ENCODE data around the gene ACSS3. TPM values are rescaled to one million over a fixed set of nuclear protein-coding genes. Genes with fewer than 3 reads are reported as not detected.
A peak's percentile ranks its signal among the peaks of the same experiment; 100 is the strongest.
"Not testable (repeated sequence)": the region's sequence is repeated elsewhere in the genome, so short reads cannot be mapped to it uniquely, and the experiment has no call there.

Gene ACSS3
- total RNA-seq, 4 donors from 2014 or later, result 5.0 to 13.6 (median 7.8) TPM

GRCh38 chr12:81209012-81209411, 131.1 kb downstream of the ACSS3 start:
- in situ Hi-C loops (cut with MboI; ENCODE audit: low sequenced_read_pairs in 4 of 4) (no loop called here), intact Hi-C loops (cut with DNase I; ENCODE audit: low total_unique reads) (no loop called here)
- Histone ChIP-seq H3K4me1 (peaks cover 0 to 13% of the 10 kb centered on the region in 2 donors), H3K27ac (no peak overlapping the region), H3K27me3 (no peaks in the 10 kb centered on the region), H3K36me3 (no peaks in the 10 kb centered on the region), H3K4me3 (no peak overlapping the region), H3K9me3 (no peaks in the 10 kb centered on the region)
- ATAC-seq, result no peak
- DNase-seq, result no peak
- TF ChIP-seq POLR2A (IDR thresholded peaks at IDR 0.05) (no peak), CTCF (IDR thresholded peaks at IDR 0.05 in 4 of 5, conservative IDR thresholded peaks at IDR 0.05 in 1 of 5) (no peak)

GRCh38 chr12:81209772-81210225, 131.9 kb downstream of the ACSS3 start:
- peak; percentile 26 to 79 for ATAC-seq
- H3K36me3 ChIP-seq; H3K9me3 ChIP-seq; H3K27me3 ChIP-seq; H3K27ac ChIP-seq; in situ Hi-C loops (cut with MboI; ENCODE audit: low sequenced_read_pairs in 4 of 4); intact Hi-C loops (cut with DNase I; ENCODE audit: low total_unique reads); H3K4me3 ChIP-seq: not testable (repeated sequence)
- peak in 1 of 2 donors; percentile 13 for DNase-seq
- H3K4me1 ChIP-seq, result peaks cover 0 to 13% of the 10 kb centered on the region in 2 donors

GRCh38 chr12:81211306-81211705, 133.4 kb downstream of the ACSS3 start:
- H3K27me3 ChIP-seq, result no peaks in the 10 kb centered on the region
- no peak overlapping the region for H3K4me3 ChIP-seq
- H3K27ac ChIP-seq, result no peak overlapping the region
- TF ChIP-seq POLR2A (IDR thresholded peaks at IDR 0.05), result no peak
- peaks cover 0 to 13% of the 10 kb centered on the region in 2 donors for H3K4me1 ChIP-seq
- in situ Hi-C loops (cut with MboI; ENCODE audit: low sequenced_read_pairs in 4 of 4) (no loop called here), intact Hi-C loops (cut with DNase I; ENCODE audit: low total_unique reads) (no loop called here)
- ATAC-seq, result no peak
- no peaks in the 10 kb centered on the region for H3K36me3 ChIP-seq
- no peak for DNase-seq
- no peaks in the 10 kb centered on the region for H3K9me3 ChIP-seq

GRCh38 chr12:81212996-81213696, 135.3 kb downstream of the ACSS3 start:
- no peak overlapping the region for H3K4me3 ChIP-seq
- no peaks in the 10 kb centered on the region for H3K36me3 ChIP-seq
- intact Hi-C loops (cut with DNase I; ENCODE audit: low total_unique reads) (no loop called here), in situ Hi-C loops (cut with MboI; ENCODE audit: low sequenced_read_pairs in 4 of 4) (no loop called here)
- TF ChIP-seq POLR2A (IDR thresholded peaks at IDR 0.05), result no peak
- TF ChIP-seq CTCF (IDR thresholded peaks at IDR 0.05 in 4 of 5, conservative IDR thresholded peaks at IDR 0.05 in 1 of 5), result no peak
- ATAC-seq (no peak), DNase-seq (no peak)
- peaks cover 0 to 13% of the 10 kb centered on the region in 2 donors for H3K4me1 ChIP-seq
- H3K9me3 ChIP-seq, result no peaks in the 10 kb centered on the region
- no peak overlapping the region for H3K27ac ChIP-seq
- H3K27me3 ChIP-seq, result no peaks in the 10 kb centered on the region

- no peaks in the 10 kb centered on the region for H3K36me3 ChIP-seq
- no peaks in the 10 kb centered on the region for H3K27me3 ChIP-seq
- in situ Hi-C loops (cut with MboI; ENCODE audit: low sequenced_read_pairs in 4 of 4) (no loop called here), intact Hi-C loops (cut with DNase I; ENCODE audit: low total_unique reads) (no loop called here)
- H3K4me3 ChIP-seq, result no peak overlapping the region
- no peak overlapping the region for H3K27ac ChIP-seq
- TF ChIP-seq POLR2A (IDR thresholded peaks at IDR 0.05) (no peak), CTCF (IDR thresholded peaks at IDR 0.05 in 4 of 5, conservative IDR thresholded peaks at IDR 0.05 in 1 of 5) (no peak)
- DNase-seq (no peak), ATAC-seq (no peak)
- H3K4me1 ChIP-seq, result no peaks in the 10 kb centered on the region
- no peaks in the 10 kb centered on the region for H3K9me3 ChIP-seq
Observed at GRCh38 chr12:81216739-81217138, 138.9 kb downstream of the ACSS3 start.

GRCh38 chr12:81221681-81222080, 143.8 kb downstream of the ACSS3 start:
- DNase-seq (no peak), ATAC-seq (no peak)
- in situ Hi-C loops (cut with MboI; ENCODE audit: low sequenced_read_pairs in 4 of 4), result no loop called here
- no peaks in the 10 kb centered on the region for H3K4me1 ChIP-seq
- intact Hi-C loops (cut with DNase I; ENCODE audit: low total_unique reads), result no loop called here
- no peaks in the 10 kb centered on the region for H3K9me3 ChIP-seq
- H3K36me3 ChIP-seq, result no peaks in the 10 kb centered on the region
- H3K27me3 ChIP-seq, result no peaks in the 10 kb centered on the region
- no peak overlapping the region for H3K27ac ChIP-seq
- no peak overlapping the region for H3K4me3 ChIP-seq
- no peak for TF ChIP-seq CTCF (IDR thresholded peaks at IDR 0.05 in 4 of 5, conservative IDR thresholded peaks at IDR 0.05 in 1 of 5)
- no peak for TF ChIP-seq POLR2A (IDR thresholded peaks at IDR 0.05)
